Measurements from ENCODE around the gene ARSB. TPM values are rescaled to one million over a fixed set of nuclear protein-coding genes. Genes with fewer than 3 reads are reported as not detected.

The ARSB gene
- total RNA-seq, 2 donors from 2014 or later = 28.1 TPM

DNA sequence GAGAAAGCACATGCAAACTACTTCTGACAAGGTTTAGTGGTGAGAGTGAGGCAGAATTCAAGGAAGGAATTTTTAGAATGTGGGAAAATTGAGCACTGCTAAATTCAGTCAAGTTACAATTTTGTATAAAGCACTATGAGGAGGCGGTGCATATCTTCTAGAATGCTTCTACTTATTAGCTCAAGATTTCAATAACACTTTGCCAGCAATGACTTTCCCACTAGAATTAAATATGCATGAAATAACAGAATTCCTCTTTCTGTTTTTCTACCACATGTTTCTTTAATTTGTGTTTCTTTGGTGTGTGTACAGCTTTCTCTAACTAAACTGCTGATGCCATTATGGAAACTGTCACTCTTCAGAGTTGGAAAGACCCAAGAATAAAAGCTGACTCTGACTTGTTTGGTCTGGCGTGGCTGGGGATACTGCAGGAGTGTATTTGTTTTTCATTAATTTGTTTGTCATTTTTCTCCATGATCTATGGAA, 163.5 kb downstream of the ARSB start:
- TF ChIP-seq, protein P1, sequence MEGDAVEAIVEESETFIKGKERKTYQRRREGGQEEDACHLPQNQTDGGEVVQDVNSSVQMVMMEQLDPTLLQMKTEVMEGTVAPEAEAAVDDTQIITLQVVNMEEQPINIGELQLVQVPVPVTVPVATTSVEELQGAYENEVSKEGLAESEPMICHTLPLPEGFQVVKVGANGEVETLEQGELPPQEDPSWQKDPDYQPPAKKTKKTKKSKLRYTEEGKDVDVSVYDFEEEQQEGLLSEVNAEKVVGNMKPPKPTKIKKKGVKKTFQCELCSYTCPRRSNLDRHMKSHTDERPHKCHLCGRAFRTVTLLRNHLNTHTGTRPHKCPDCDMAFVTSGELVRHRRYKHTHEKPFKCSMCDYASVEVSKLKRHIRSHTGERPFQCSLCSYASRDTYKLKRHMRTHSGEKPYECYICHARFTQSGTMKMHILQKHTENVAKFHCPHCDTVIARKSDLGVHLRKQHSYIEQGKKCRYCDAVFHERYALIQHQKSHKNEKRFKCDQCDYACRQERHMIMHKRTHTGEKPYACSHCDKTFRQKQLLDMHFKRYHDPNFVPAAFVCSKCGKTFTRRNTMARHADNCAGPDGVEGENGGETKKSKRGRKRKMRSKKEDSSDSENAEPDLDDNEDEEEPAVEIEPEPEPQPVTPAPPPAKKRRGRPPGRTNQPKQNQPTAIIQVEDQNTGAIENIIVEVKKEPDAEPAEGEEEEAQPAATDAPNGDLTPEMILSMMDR (conservative IDR thresholded peaks at IDR 0.05) = no peak
- Histone ChIP-seq H3K4me3 (ENCODE audit: low read length) (no peak overlapping the region), H3K9me3 (ENCODE audit: control insufficient read depth, low read length) (peaks cover 12% of the 10 kb centered on the region), H3K9ac (ENCODE audit: extremely low read depth, low read length, poor library complexity, severe bottlenecking) (no peak overlapping the region), H3K27ac (ENCODE audit: low read depth, low read length) (no peak overlapping the region), H3K4me1 (ENCODE audit: control insufficient read depth, insufficient read depth, low read length) (peaks cover 6% of the 10 kb centered on the region), H3K36me3 (ENCODE audit: control insufficient read depth, insufficient read depth, low read length) (no peaks in the 10 kb centered on the region), H3K27me3 (ENCODE audit: control insufficient read depth, insufficient read depth, low read length, poor library complexity, severe bottlenecking) (no peaks in the 10 kb centered on the region)
- no peak for DNase-seq
- 96 to 100% methylated on average over 1 to 2 of the region's 2 CpGs for WGBS, 2 experiments (ENCODE audit: insufficient coverage in 1 of 2, insufficient read length in 1 of 2)
- peaks cover 4% of the 10 kb centered on the region for H3K9me3 Mint-ChIP-seq
- no peak overlapping the region for H3K4me3 Mint-ChIP-seq
- H3K27me3 Mint-ChIP-seq (ENCODE audit: insufficient read depth) = no peaks in the 10 kb centered on the region
- H3K36me3 Mint-ChIP-seq (ENCODE audit: low read depth) = peaks cover 8% of the 10 kb centered on the region
- no peak overlapping the region for H3K27ac Mint-ChIP-seq
- H3K4me1 Mint-ChIP-seq = peaks cover 32% of the 10 kb centered on the region

DNA sequence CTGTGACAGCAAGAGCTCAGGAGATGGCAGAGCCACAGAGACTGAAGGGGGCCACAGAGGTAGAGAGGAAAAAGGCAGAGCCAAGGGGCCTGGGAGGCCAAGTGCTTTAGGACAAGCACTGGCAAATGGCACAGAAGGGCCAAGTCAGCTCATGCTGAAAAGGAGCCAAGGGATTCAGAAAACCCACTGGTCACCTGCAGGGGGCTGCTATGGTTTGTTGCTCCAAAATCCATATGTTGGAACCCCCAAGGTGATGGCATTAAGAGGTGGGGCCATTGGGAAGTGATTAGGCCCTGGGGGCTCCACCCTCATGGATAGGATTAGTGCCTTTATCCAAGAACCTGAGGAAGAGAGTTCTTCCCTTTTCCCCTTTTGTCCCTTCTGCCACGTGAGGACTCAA, 165.4 kb downstream of the ARSB start:
- WGBS, 2 experiments (ENCODE audit: insufficient coverage in 1 of 2, insufficient read length in 1 of 2) = 86% methylated on average over 1 of the region's 1 CpG; no CpG with 5 or more reads in 1 of the 2 experiments

DNA sequence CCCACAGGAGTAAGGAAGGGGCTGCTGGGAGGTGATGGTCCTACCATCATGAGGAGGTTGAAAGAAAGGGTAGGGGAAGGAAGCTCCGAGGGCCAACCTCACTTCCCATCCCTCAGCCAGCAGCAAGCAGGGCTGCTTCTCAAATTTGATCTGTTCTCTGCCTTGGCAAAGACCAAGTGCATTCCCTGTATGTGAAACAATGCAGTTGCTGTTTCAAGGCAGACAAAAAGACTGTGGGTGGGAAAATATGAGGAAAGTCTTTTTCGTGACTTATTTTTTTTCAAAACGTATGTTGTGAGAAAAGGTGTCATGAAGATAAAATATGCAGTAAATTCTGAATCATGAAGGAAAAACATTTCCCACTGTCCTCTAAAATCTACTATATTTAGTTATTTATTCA, 165.9 kb downstream of the ARSB start:
- H3K9me3 Mint-ChIP-seq = peaks cover 6% of the 10 kb centered on the region
- no peaks in the 10 kb centered on the region for H3K4me1 ChIP-seq (ENCODE audit: control insufficient read depth, insufficient read depth, low read length)
- H3K9me3 ChIP-seq (ENCODE audit: control insufficient read depth, low read length) = peaks cover 16% of the 10 kb centered on the region
- no peak overlapping the region for H3K4me3 Mint-ChIP-seq
- TF ChIP-seq, protein P1 (conservative IDR thresholded peaks at IDR 0.05) = no peak
- no peaks in the 10 kb centered on the region for H3K36me3 ChIP-seq (ENCODE audit: control insufficient read depth, insufficient read depth, low read length)
- WGBS, 2 experiments (ENCODE audit: insufficient coverage in 1 of 2, insufficient read length in 1 of 2) = 92 to 100% methylated on average over 1 to 3 of the region's 3 CpGs
- peaks cover 20% of the 10 kb centered on the region for H3K4me1 Mint-ChIP-seq
- no peaks in the 10 kb centered on the region for H3K27me3 ChIP-seq (ENCODE audit: control insufficient read depth, insufficient read depth, low read length, poor library complexity, severe bottlenecking)
- DNase-seq = no peak
- peaks cover 14% of the 10 kb centered on the region for H3K36me3 Mint-ChIP-seq (ENCODE audit: low read depth)
- peak overlapping the region; percentile 11 for H3K27ac Mint-ChIP-seq
- H3K4me3 ChIP-seq (ENCODE audit: low read length) = no peak overlapping the region
- no peak overlapping the region for H3K27ac ChIP-seq (ENCODE audit: low read depth, low read length)
- H3K9ac ChIP-seq (ENCODE audit: extremely low read depth, low read length, poor library complexity, severe bottlenecking) = no peak overlapping the region
- H3K27me3 Mint-ChIP-seq (ENCODE audit: insufficient read depth) = no peaks in the 10 kb centered on the region

More for the DNA sequence above, 165.4 kb downstream of the ARSB start:
- Histone ChIP-seq H3K9ac (ENCODE audit: extremely low read depth, low read length, poor library complexity, severe bottlenecking) (no peak overlapping the region), H3K27me3 (ENCODE audit: control insufficient read depth, insufficient read depth, low read length, poor library complexity, severe bottlenecking) (no peaks in the 10 kb centered on the region), H3K9me3 (ENCODE audit: control insufficient read depth, low read length) (peaks cover 16% of the 10 kb centered on the region), H3K4me1 (ENCODE audit: control insufficient read depth, insufficient read depth, low read length) (peaks cover 5% of the 10 kb centered on the region), H3K27ac (ENCODE audit: low read depth, low read length) (no peak overlapping the region), H3K4me3 (ENCODE audit: low read length) (no peak overlapping the region), H3K36me3 (ENCODE audit: control insufficient read depth, insufficient read depth, low read length) (no peaks in the 10 kb centered on the region)
- H3K4me1 Mint-ChIP-seq = peaks cover 24% of the 10 kb centered on the region
- no peak overlapping the region for H3K27ac Mint-ChIP-seq
- peaks cover 6% of the 10 kb centered on the region for H3K9me3 Mint-ChIP-seq
- peaks cover 14% of the 10 kb centered on the region for H3K36me3 Mint-ChIP-seq (ENCODE audit: low read depth)
- no peaks in the 10 kb centered on the region for H3K27me3 Mint-ChIP-seq (ENCODE audit: insufficient read depth)
- DNase-seq = peak; percentile 55
- no peak overlapping the region for H3K4me3 Mint-ChIP-seq
- TF ChIP-seq, protein P1 (conservative IDR thresholded peaks at IDR 0.05) = peak; percentile 54

Measured in endodermal cell (in vitro differentiated cells).